Uterus (tissue), 4 donors: Measurements from ENCODE around the gene NISCH. TPM values are rescaled to one million over a fixed set of nuclear protein-coding genes. Genes with fewer than 3 reads are reported as not detected.

Experiments used
- DNase-seq, 2 donors: peaks; one replicate each; pipeline ENCODE4 v3.0.0-alpha.2; 2019 to 2020
- H3K27ac ChIP-seq, 2 donors: fragments of 200-600 bp; sonication (generic); 1 replicate in 1 of 2; 2 replicates in 1 of 2; pipeline ENCODE4 v1.5.1; 2016 to 2018
- H3K27me3 ChIP-seq, 2 donors: fragments of 200-600 bp; sonication (generic); one replicate each; pipeline ENCODE4 v1.5.1; 2018 to 2019; ENCODE audit warnings: control low read depth in 1 of 2
- H3K36me3 ChIP-seq, 2 donors: fragments of 200-600 bp; sonication (generic); one replicate each; pipeline ENCODE4 v1.5.1; 2019; ENCODE audit warnings: control low read depth in 1 of 2
- H3K4me1 ChIP-seq, 2 donors: fragments of 200-600 bp; sonication (generic); one replicate each; pipeline ENCODE4 v1.5.1; 2018 to 2019; ENCODE audit warnings: control low read depth in 1 of 2
- H3K4me3 ChIP-seq, 2 donors: fragments of 200-600 bp; sonication (generic); 1 replicate in 1 of 2; 2 replicates in 1 of 2; pipeline ENCODE4 v1.5.1; 2018 to 2019; ENCODE audit warnings: mild to moderate bottlenecking in 1 of 2
- H3K9me3 ChIP-seq, 2 donors: fragments of 200-600 bp; sonication (generic); one replicate each; pipeline ENCODE4 v1.5.1; 2019; ENCODE audit warnings: control low read depth in 1 of 2
- CTCF ChIP-seq, 4 experiments: fragments of 200-600 bp in 2 of 4; fragments of 450-650 bp in 2 of 4; sonication (generic) in 2 of 4; IDR thresholded peaks; one replicate each; pipeline ENCODE4 v1.5.1; 2016 to 2019; ENCODE audit warnings: antibody characterized with exemption in 4 of 4, mild to moderate bottlenecking in 2 of 4, moderate library complexity in 1 of 4
- POLR2A ChIP-seq, 2 donors: fragments of 450-650 bp; IDR thresholded peaks; one replicate each; pipeline ENCODE4 v1.6.1; 2016; ENCODE audit warnings: antibody characterized with exemption in 2 of 2, mild to moderate bottlenecking in 1 of 2, moderate library complexity in 1 of 2
- intact Hi-C: fragments of 100-400 bp; cut with DNase I; formaldehyde crosslinking; loops from one replicate; pipeline ENCODE4 v1.15.1; 2023; ENCODE audit warnings: low total_unique reads
- total RNA-seq, 4 donors: library from RNA; depleted of rRNA in 3 of 4; stranded (reverse); fragments of >200 nt in 3 of 4; gene quantifications; one replicate each; pipeline versions ENCODE4 v1.1.0 to v1.2.4, GENCODE V29; 2014 to 2023
- donor health status: DM: yes; HTN: yes; CAD: no.

The NISCH gene
- total RNA-seq, 4 donors from 2014 or later = 50.0 to 157 (median 114) TPM

- TF ChIP-seq POLR2A (IDR thresholded peaks at IDR 0.05) (no peak), CTCF (IDR thresholded peaks at IDR 0.05) (no peak)
- DNase-seq = no peak
- Histone ChIP-seq H3K9me3 (no peaks in the 10 kb centered on the region), H3K4me1 (no peaks in the 10 kb centered on the region), H3K27me3 (no peaks in the 10 kb centered on the region), H3K36me3 (no peaks in the 10 kb centered on the region), H3K27ac (peak overlapping the region in 1 of 2 donors; percentile 46), H3K4me3 (no peak overlapping the region)
- intact Hi-C loops = no loop called here
Observed at GRCh38 chr3:52434491-52435115, 20.8 kb upstream of the NISCH start.

GRCh38 chr3:52435246-52436101, 19.9 kb upstream of the NISCH start:
- Histone ChIP-seq H3K27ac (no peak overlapping the region), H3K36me3 (no peaks in the 10 kb centered on the region), H3K9me3 (no peaks in the 10 kb centered on the region), H3K4me3 (no peak overlapping the region), H3K4me1 (no peaks in the 10 kb centered on the region), H3K27me3 (no peaks in the 10 kb centered on the region)
- DNase-seq = no peak
- TF ChIP-seq CTCF (IDR thresholded peaks at IDR 0.05) (no peak), POLR2A (IDR thresholded peaks at IDR 0.05) (no peak)
- intact Hi-C loops = no loop called here

- H3K9me3 ChIP-seq = no peaks in the 10 kb centered on the region
- H3K27me3 ChIP-seq = no peaks in the 10 kb centered on the region
- no peak for TF ChIP-seq POLR2A (IDR thresholded peaks at IDR 0.05)
- no peak for TF ChIP-seq CTCF (IDR thresholded peaks at IDR 0.05)
- DNase-seq = peak in 1 of 2 donors; percentile 22
- no peaks in the 10 kb centered on the region for H3K4me1 ChIP-seq
- no peak overlapping the region for H3K27ac ChIP-seq
- intact Hi-C loops = no loop called here
- no peak overlapping the region for H3K4me3 ChIP-seq
- H3K36me3 ChIP-seq = no peaks in the 10 kb centered on the region
Observed at GRCh38 chr3:52436500-52437149, 18.8 kb upstream of the NISCH start.

- Histone ChIP-seq H3K9me3 (no peaks in the 10 kb centered on the region), H3K36me3 (no peaks in the 10 kb centered on the region), H3K4me1 (no peaks in the 10 kb centered on the region), H3K27me3 (no peaks in the 10 kb centered on the region), H3K27ac (no peak overlapping the region), H3K4me3 (no peak overlapping the region)
- TF ChIP-seq CTCF (IDR thresholded peaks at IDR 0.05) (no peak), POLR2A (IDR thresholded peaks at IDR 0.05) (no peak)
- intact Hi-C loops = no loop called here
- DNase-seq = peak in 1 of 2 donors; percentile 17
Observed at GRCh38 chr3:52437326-52438103, 17.9 kb upstream of the NISCH start.
